Keratinocyte (primary cell): Measurements from ENCODE around the gene PDF. TPM values are rescaled to one million over a fixed set of nuclear protein-coding genes. Genes with fewer than 3 reads are reported as not detected.

ENCODE experiments used
- DNase-seq: peaks from one replicate; pipeline ENCODE4 v3.0.0-alpha.2; 2011; ENCODE audit warnings: low read depth, missing footprints, low spot score
- FAIRE-seq: peaks from 2 replicates; lab custom pipeline; 2011; peaks lifted over from hg19 to GRCh38; lab: Jason Lieb, UNC
- H2AFZ ChIP-seq: 2 replicates; pipeline ENCODE4 v1.6.0; 2012; ENCODE audit warnings: low read length, control low read depth, inconsistent platforms; ENCODE audit not compliant: control insufficient read depth
- H3K27ac ChIP-seq: 2 replicates; pipeline ENCODE4 v1.5.1; 2011; ENCODE audit warnings: low read length; ENCODE audit not compliant: control insufficient read depth, insufficient read depth
- H3K27me3 ChIP-seq: 3 replicates; pipeline ENCODE4 v1.6.0; 2011; ENCODE audit warnings: low read length; ENCODE audit not compliant: control insufficient read depth, insufficient read depth; ENCODE audit errors: extremely low read depth
- H3K36me3 ChIP-seq, 2 experiments: 2 replicates in 1 of 2; 3 replicates in 1 of 2; pipeline ENCODE4 v1.5.1; 2011; ENCODE audit warnings: low read length in 2 of 2, mild to moderate bottlenecking in 1 of 2; ENCODE audit not compliant: control insufficient read depth in 2 of 2, insufficient read depth in 2 of 2; ENCODE audit errors: extremely low read depth in 1 of 2
- H3K4me1 ChIP-seq: 3 replicates; pipeline ENCODE4 v1.5.1; 2011; ENCODE audit warnings: low read length; ENCODE audit not compliant: control insufficient read depth, insufficient read depth; ENCODE audit errors: extremely low read depth
- H3K4me2 ChIP-seq: 3 replicates; pipeline ENCODE4 v1.6.0; 2011; ENCODE audit warnings: low read depth, low read length; ENCODE audit not compliant: control insufficient read depth, insufficient read depth; ENCODE audit errors: extremely low read depth
- H3K4me3 ChIP-seq, 3 experiments: fragments of 200-600 bp in 1 of 3; sonication (generic) in 1 of 3; 2 replicates in 2 of 3; 3 replicates in 1 of 3; pipeline ENCODE4 v1.5.1; 2011 to 2016; ENCODE audit warnings: low read length in 3 of 3, mild to moderate bottlenecking in 3 of 3, control low read depth in 2 of 3, inconsistent platforms in 1 of 3, low read depth in 1 of 3, mixed read lengths in 1 of 3, mixed run types in 1 of 3, moderate library complexity in 1 of 3; ENCODE audit not compliant: control insufficient read depth in 2 of 3, insufficient read depth in 2 of 3; ENCODE audit errors: extremely low read depth in 1 of 3
- H3K79me2 ChIP-seq: 2 replicates; pipeline ENCODE4 v1.6.0; 2012; ENCODE audit warnings: low read length; ENCODE audit not compliant: control insufficient read depth, insufficient read depth
- H3K9ac ChIP-seq: 3 replicates; pipeline ENCODE4 v1.6.0; 2011; ENCODE audit warnings: low read length; ENCODE audit not compliant: control insufficient read depth, insufficient read depth; ENCODE audit errors: extremely low read depth
- H3K9me1 ChIP-seq: 3 replicates; pipeline ENCODE4 v1.6.0; 2011; ENCODE audit warnings: low read length; ENCODE audit not compliant: control insufficient read depth, insufficient read depth; ENCODE audit errors: extremely low read depth
- H3K9me3 ChIP-seq: 2 replicates; pipeline ENCODE4 v1.5.1; 2012; ENCODE audit warnings: low read depth, low read length; ENCODE audit not compliant: control insufficient read depth
- H4K20me1 ChIP-seq: 3 replicates; pipeline ENCODE4 v1.6.0; 2011; ENCODE audit warnings: low read length; ENCODE audit not compliant: control insufficient read depth, insufficient read depth; ENCODE audit errors: extremely low read depth
- CTCF ChIP-seq, 3 experiments: IDR thresholded peaks in 1 of 3; conservative IDR thresholded peaks in 1 of 3; optimal IDR thresholded peaks in 1 of 3; 2 replicates in 2 of 3; 3 replicates in 1 of 3; pipeline versions ENCODE3 to v1.5.1; 2011; ENCODE audit warnings: low read length in 3 of 3, mild to moderate bottlenecking in 3 of 3, moderate library complexity in 2 of 3, control low read depth in 1 of 3, inconsistent platforms in 1 of 3; ENCODE audit not compliant: insufficient read depth in 2 of 3; ENCODE audit errors: extremely low read depth in 1 of 3
- EZH2 ChIP-seq: IDR thresholded peaks from one replicate; pipeline ENCODE4 v1.6.1; 2012; ENCODE audit warnings: inconsistent platforms, mild to moderate bottlenecking, low read length, moderate library complexity
- dilution Hi-C: fragments of 300-500 bp; cut with MboI; formaldehyde crosslinking; loops from one replicate; pipeline ENCODE4 v1.7.0; 2020; ENCODE audit warnings: low sequenced_read_pairs; ENCODE audit not compliant: extremely low pct_ligation_motif_present
- polyA plus RNA-seq, 5 experiments: library from polyadenylated mRNA; depleted of rRNA in 3 of 5; stranded (reverse) in 3 of 5; stranded (forward) in 1 of 5; unstranded in 1 of 5; fragments of >200 nt; gene quantifications; 1 replicate in 1 of 5; 2 replicates in 3 of 5; 3 replicates in 1 of 5; pipeline versions ENCODE4 v1.2.1 to v1.2.3, GENCODE V29; 2011 to 2012; ENCODE audit warnings: missing spikeins in 2 of 5, low read depth in 1 of 5, low replicate concordance in 1 of 5

The PDF gene
- polyA plus RNA-seq, 1 donor (not counting 4 experiments of a cell fraction or from before 2014, with no cell fraction given): 3.0 TPM

GRCh38 chr16:69324585-69325253, 5.7 kb downstream of the PDF start:
- H3K36me3 ChIP-seq: peaks cover 40 to 60% of the 10 kb centered on the region in 2 experiments
- no peak overlapping the region for H3K27ac ChIP-seq

GRCh38 chr16:69324013-69324531, 6.3 kb downstream of the PDF start:
- no peak overlapping the region for H3K9ac ChIP-seq
- no peak for DNase-seq
- peaks cover 10% of the 10 kb centered on the region for H3K4me1 ChIP-seq
- no peak overlapping the region for H2AFZ ChIP-seq
- TF ChIP-seq CTCF (optimal IDR thresholded peaks at IDR 0.05 in 1 of 3, IDR thresholded peaks at IDR 0.05 in 1 of 3, conservative IDR thresholded peaks at IDR 0.05 in 1 of 3; ENCODE audit: extremely low read depth in 1 of 3, insufficient read depth in 2 of 3, low read length in 3 of 3): no peak
- TF ChIP-seq EZH2: no peak
- no peaks in the 10 kb centered on the region for H3K9me3 ChIP-seq
- H3K27ac ChIP-seq: no peak overlapping the region
- no peak overlapping the region for H3K4me3 ChIP-seq
- H3K36me3 ChIP-seq: peaks cover 45 to 67% of the 10 kb centered on the region in 2 experiments
- dilution Hi-C loops: no loop called here
- no peak for FAIRE-seq
- H3K79me2 ChIP-seq: peaks cover 69% of the 10 kb centered on the region
- no peak overlapping the region for H3K4me2 ChIP-seq
- peaks cover 12% of the 10 kb centered on the region for H4K20me1 ChIP-seq
- no peaks in the 10 kb centered on the region for H3K27me3 ChIP-seq
- H3K9me1 ChIP-seq: no peaks in the 10 kb centered on the region

More at GRCh38 chr16:69324585-69325253, 5.7 kb downstream of the PDF start:
- no peaks in the 10 kb centered on the region for H3K9me3 ChIP-seq
- no peak for TF ChIP-seq CTCF (optimal IDR thresholded peaks at IDR 0.05 in 1 of 3, IDR thresholded peaks at IDR 0.05 in 1 of 3, conservative IDR thresholded peaks at IDR 0.05 in 1 of 3; ENCODE audit: extremely low read depth in 1 of 3, insufficient read depth in 2 of 3, low read length in 3 of 3)
- TF ChIP-seq EZH2: no peak
- DNase-seq (no peak), FAIRE-seq (no peak)
- H4K20me1 ChIP-seq: peaks cover 13% of the 10 kb centered on the region
- dilution Hi-C loops: no loop called here
- H3K9me1 ChIP-seq: no peaks in the 10 kb centered on the region
- peaks cover 75% of the 10 kb centered on the region for H3K79me2 ChIP-seq
- no peak overlapping the region for H3K9ac ChIP-seq
- no peak overlapping the region for H2AFZ ChIP-seq
- no peak overlapping the region for H3K4me3 ChIP-seq
- H3K27me3 ChIP-seq: no peaks in the 10 kb centered on the region
- H3K4me1 ChIP-seq: peaks cover 15% of the 10 kb centered on the region
- no peak overlapping the region for H3K4me2 ChIP-seq
